Activated CD8-positive, alpha-beta memory T cell treated with anti-CD3 and anti-CD28 coated beads, Interleukin-2, amount 10 ng/mL, durations not matched to agents 7 days and 5 days (primary cell): ENCODE measurements around the gene VRK3. TPM values are rescaled to one million over a fixed set of nuclear protein-coding genes. Genes with fewer than 3 reads are reported as not detected.

Experiments used
- ATAC-seq: fragments of 150-1000 bp; cut with Tn5 transposase; one replicate; pipeline ENCODE4 v1.10.0; 2021; ENCODE audit warnings: moderate library complexity
- CTCF ChIA-PET: fragments of 350-600 bp; sonication (Branson Sonifier 250); formaldehyde crosslinking; loops from one replicate; lab custom pipeline; 2021; ENCODE audit warnings: antibody characterized with exemption; lab: Charles Lee
- DNase-seq: peaks from one replicate; pipeline ENCODE4 v3.0.0-alpha.2; 2020
- H3K27ac Mint-ChIP-seq: one replicate; pipeline ENCODE4 v1.8.0; 2021; ENCODE audit warnings: mild to moderate bottlenecking, mixed read lengths
- H3K27me3 Mint-ChIP-seq: one replicate; pipeline ENCODE4 v1.8.0; 2021; ENCODE audit warnings: mixed read lengths
- H3K36me3 Mint-ChIP-seq: one replicate; pipeline ENCODE4 v1.8.0; 2021; ENCODE audit warnings: mild to moderate bottlenecking, mixed read lengths
- H3K4me1 Mint-ChIP-seq: one replicate; pipeline ENCODE4 v1.8.0; 2021; ENCODE audit warnings: mixed read lengths
- H3K4me3 Mint-ChIP-seq: one replicate; pipeline ENCODE4 v1.8.0; 2021; ENCODE audit warnings: mild to moderate bottlenecking, moderate library complexity, mixed read lengths
- H3K9me3 Mint-ChIP-seq: one replicate; pipeline ENCODE4 v1.8.0; 2022; ENCODE audit warnings: low read depth, mixed read lengths
- total RNA-seq, 2 experiments: library from RNA; stranded (reverse); gene quantifications; one replicate each; pipeline ENCODE4 v1.2.3, GENCODE V29; 2021

Gene VRK3
- total RNA-seq, 2 experiments from 2014 or later: 70.5 to 71.3 TPM

GRCh38 chr19:49940482-49940791 is 84.7 kb downstream of the VRK3 start:
- CTCF ChIA-PET: interaction anchor here (1.1 kb wide), 1 partner anchor 11 kb away, joined by 3 read pairs; no protein-coding TSS in a partner anchor
- DNase-seq (no peak), ATAC-seq (peak; percentile 44)
- peaks cover 2% of the 10 kb centered on the region for H3K9me3 Mint-ChIP-seq
- H3K4me1 Mint-ChIP-seq: peaks cover 18% of the 10 kb centered on the region
- H3K27me3 Mint-ChIP-seq: peaks cover 41% of the 10 kb centered on the region
- no peaks in the 10 kb centered on the region for H3K36me3 Mint-ChIP-seq
- H3K27ac Mint-ChIP-seq: no peak overlapping the region
- H3K4me3 Mint-ChIP-seq: no peak overlapping the region

GRCh38 chr19:49939721-49940481 is 85.3 kb downstream of the VRK3 start:
- CTCF ChIA-PET: interaction anchor here (1.1 to 2.8 kb wide), 4 partner anchors 11 to 196 kb away, joined by 3 to 11 read pairs (median 6); no protein-coding TSS in a partner anchor
- Mint-ChIP-seq H3K9me3 (peaks cover 2% of the 10 kb centered on the region), H3K27me3 (peaks cover 37% of the 10 kb centered on the region), H3K4me3 (no peak overlapping the region), H3K4me1 (peaks cover 18% of the 10 kb centered on the region), H3K27ac (no peak overlapping the region), H3K36me3 (no peaks in the 10 kb centered on the region)
- DNase-seq: no peak
- peak; percentile 35 for ATAC-seq

- Mint-ChIP-seq H3K4me3 (no peak overlapping the region), H3K36me3 (no peaks in the 10 kb centered on the region), H3K9me3 (no peaks in the 10 kb centered on the region), H3K4me1 (peaks cover 13% of the 10 kb centered on the region), H3K27me3 (peaks cover 33% of the 10 kb centered on the region), H3K27ac (no peak overlapping the region)
- ATAC-seq (no peak), DNase-seq (no peak)
- CTCF ChIA-PET: interaction anchor here (1.0 to 2.8 kb wide), 7 partner anchors 10 to 197 kb away, joined by 3 to 22 read pairs (median 9); partner anchors contain the start of gene VRK3
Observed at GRCh38 chr19:49938662-49939061, 86.5 kb downstream of the VRK3 start.

GRCh38 chr19:49937750-49938381 is 87.3 kb downstream of the VRK3 start:
- Mint-ChIP-seq H3K27me3 (peaks cover 25% of the 10 kb centered on the region), H3K36me3 (no peaks in the 10 kb centered on the region), H3K27ac (no peak overlapping the region), H3K4me1 (peaks cover 19% of the 10 kb centered on the region), H3K9me3 (no peaks in the 10 kb centered on the region), H3K4me3 (no peak overlapping the region)
- DNase-seq (peak; percentile 82), ATAC-seq (peak; percentile 69)
- CTCF ChIA-PET: interaction anchor here (0.6 to 2.8 kb wide), 20 partner anchors 9 to 220 kb away, joined by 3 to 22 read pairs (median 4); partner anchors contain the start of genes ATF5, FUZ, IL4I1 and NUP62

- no peak overlapping the region for H3K27ac Mint-ChIP-seq
- H3K27me3 Mint-ChIP-seq: peaks cover 14% of the 10 kb centered on the region
- ATAC-seq (no peak), DNase-seq (no peak)
- peaks cover 29% of the 10 kb centered on the region for H3K4me1 Mint-ChIP-seq
- H3K9me3 Mint-ChIP-seq: no peaks in the 10 kb centered on the region
- H3K36me3 Mint-ChIP-seq: peaks cover 4% of the 10 kb centered on the region
- H3K4me3 Mint-ChIP-seq: no peak overlapping the region
- CTCF ChIA-PET: interaction anchor here (1.7 to 1.8 kb wide), 2 partner anchors 51 to 199 kb away, joined by 5 to 7 read pairs; no protein-coding TSS in a partner anchor
Observed at GRCh38 chr19:49936549-49936948, 88.6 kb downstream of the VRK3 start.

GRCh38 chr19:49933643-49934042 is 91.5 kb downstream of the VRK3 start:
- CTCF ChIA-PET: interaction anchor here (1.0 to 1.5 kb wide), 3 partner anchors 18 to 202 kb away, joined by 3 to 4 read pairs (median 4); no protein-coding TSS in a partner anchor
- H3K9me3 Mint-ChIP-seq: no peaks in the 10 kb centered on the region
- H3K27ac Mint-ChIP-seq: no peak overlapping the region
- ATAC-seq: no peak
- H3K27me3 Mint-ChIP-seq: peaks cover 9% of the 10 kb centered on the region
- no peak overlapping the region for H3K4me3 Mint-ChIP-seq
- H3K4me1 Mint-ChIP-seq: peaks cover 34% of the 10 kb centered on the region
- no peak for DNase-seq
- H3K36me3 Mint-ChIP-seq: peaks cover 15% of the 10 kb centered on the region

GRCh38 chr19:49932731-49933131 is 92.4 kb downstream of the VRK3 start:
- H3K36me3 Mint-ChIP-seq: peaks cover 21% of the 10 kb centered on the region
- ATAC-seq (no peak), DNase-seq (peak; percentile 78)
- peaks cover 9% of the 10 kb centered on the region for H3K27me3 Mint-ChIP-seq
- peaks cover 40% of the 10 kb centered on the region for H3K4me1 Mint-ChIP-seq
- peak overlapping the region; percentile 45 for H3K27ac Mint-ChIP-seq
- CTCF ChIA-PET: interaction anchor here (0.7 to 1.5 kb wide), 3 partner anchors 19 to 52 kb away, joined by 3 to 4 read pairs (median 4); no protein-coding TSS in a partner anchor
- no peaks in the 10 kb centered on the region for H3K9me3 Mint-ChIP-seq
- H3K4me3 Mint-ChIP-seq: no peak overlapping the region

- no peaks in the 10 kb centered on the region for H3K9me3 Mint-ChIP-seq
- CTCF ChIA-PET: no interaction called here
- DNase-seq: no peak
- H3K27ac Mint-ChIP-seq: peak overlapping the region; percentile 45
- ATAC-seq: no peak
- peaks cover 28% of the 10 kb centered on the region for H3K36me3 Mint-ChIP-seq
- peaks cover 9% of the 10 kb centered on the region for H3K27me3 Mint-ChIP-seq
- peaks cover 47% of the 10 kb centered on the region for H3K4me1 Mint-ChIP-seq
- peak overlapping the region; percentile 5 for H3K4me3 Mint-ChIP-seq
Observed at GRCh38 chr19:49932041-49932451, 93.1 kb downstream of the VRK3 start.

- H3K27ac Mint-ChIP-seq: peak overlapping the region; percentile 30
- H3K9me3 Mint-ChIP-seq: no peaks in the 10 kb centered on the region
- peaks cover 5% of the 10 kb centered on the region for H3K27me3 Mint-ChIP-seq
- no peak overlapping the region for H3K4me3 Mint-ChIP-seq
- DNase-seq: no peak
- peaks cover 31% of the 10 kb centered on the region for H3K36me3 Mint-ChIP-seq
- ATAC-seq: no peak
- CTCF ChIA-PET: no interaction called here
- peaks cover 52% of the 10 kb centered on the region for H3K4me1 Mint-ChIP-seq
Observed at GRCh38 chr19:49931293-49932040, 93.7 kb downstream of the VRK3 start.

- Mint-ChIP-seq H3K27ac (peak overlapping the region; percentile 93), H3K27me3 (no peaks in the 10 kb centered on the region), H3K4me1 (peaks cover 55% of the 10 kb centered on the region), H3K4me3 (peak overlapping the region; percentile 98), H3K9me3 (no peaks in the 10 kb centered on the region), H3K36me3 (peaks cover 34% of the 10 kb centered on the region)
- ATAC-seq (no peak), DNase-seq (no peak)
- CTCF ChIA-PET: interaction anchor here (1.6 kb wide), 1 partner anchor 40 kb away, joined by 5 read pairs; no protein-coding TSS in a partner anchor
Observed at GRCh38 chr19:49930483-49931011, 94.6 kb downstream of the VRK3 start.

GRCh38 chr19:49929611-49930482 is 95.3 kb downstream of the VRK3 start:
- H3K4me1 Mint-ChIP-seq: peaks cover 58% of the 10 kb centered on the region
- no peaks in the 10 kb centered on the region for H3K9me3 Mint-ChIP-seq
- peaks cover 37% of the 10 kb centered on the region for H3K36me3 Mint-ChIP-seq
- peak overlapping the region; percentile 98 for H3K4me3 Mint-ChIP-seq
- no peaks in the 10 kb centered on the region for H3K27me3 Mint-ChIP-seq
- DNase-seq (peak; percentile 98), ATAC-seq (peak; percentile 83)
- CTCF ChIA-PET: interaction anchor here (1.0 to 2.5 kb wide), 3 partner anchors 8 to 40 kb away, joined by 5 to 9 read pairs (median 5); no protein-coding TSS in a partner anchor
- peak overlapping the region; percentile 93 for H3K27ac Mint-ChIP-seq

- H3K4me1 Mint-ChIP-seq: peaks cover 64% of the 10 kb centered on the region
- H3K4me3 Mint-ChIP-seq: peak within 1 kb of the TSS; percentile 98
- CTCF ChIA-PET: interaction anchor here (1.0 to 2.5 kb wide), 5 partner anchors 9 to 253 kb away, joined by 4 to 9 read pairs (median 5); no protein-coding TSS in a partner anchor
- peaks cover 40% of the 10 kb centered on the region for H3K36me3 Mint-ChIP-seq
- ATAC-seq (peak; percentile 61), DNase-seq (peak; percentile 93)
- H3K27me3 Mint-ChIP-seq: no peaks in the 10 kb centered on the region
- H3K9me3 Mint-ChIP-seq: no peaks in the 10 kb centered on the region
- peak within 1 kb of the TSS; percentile 93 for H3K27ac Mint-ChIP-seq
Observed at GRCh38 chr19:49929121-49929610, 96.0 kb downstream of the VRK3 start, which contains the start of the genes ATF5 and NUP62. TSS of gene ATF5 (plus strand) at chr19:49929205. CDS start at chr19:49930851, 1,646 bp downstream. TSS of gene NUP62 (minus strand) at chr19:49929504. CDS start at chr19:49909807, 19,697 bp downstream.
